HEK293T (cell line): ENCODE measurements around the gene CROCC.

Experiments
- CTCF ChIA-PET: fragments of 350-600 bp; formaldehyde crosslinking; extraction: SDS; loops from one replicate; lab custom pipeline; 2021; ENCODE audit warnings: antibody characterized with exemption, inconsistent platforms; lab: Yijun Ruan, JAX
- POLR2A ChIA-PET: fragments of 350-600 bp; formaldehyde crosslinking; extraction: SDS; loops from one replicate; lab custom pipeline; 2020; ENCODE audit warnings: antibody characterized with exemption, inconsistent platforms; lab: Yijun Ruan, JAX
- DNase-seq: peaks from one replicate; pipeline ENCODE4 v3.0.0; 2012; ENCODE audit warnings: mixed read lengths; ENCODE audit errors: extremely low spot score
- ARNT ChIP-seq: fragments of 450-650 bp; IDR thresholded peaks from 2 replicates; pipeline ENCODE4 v1.6.1; 2017; ENCODE audit warnings: mild to moderate bottlenecking
- BHLHE40 ChIP-seq: fragments of 450-650 bp; IDR thresholded peaks from 2 replicates; pipeline ENCODE4 v1.6.1; 2016; ENCODE audit warnings: mild to moderate bottlenecking, moderate library complexity, borderline replicate concordance
- CTBP1 ChIP-seq: fragments of 450-650 bp; IDR thresholded peaks from 2 replicates; pipeline ENCODE4 v1.6.1; 2016; ENCODE audit warnings: borderline replicate concordance
- ELF4 ChIP-seq: fragments of 450-650 bp; IDR thresholded peaks from 2 replicates; pipeline ENCODE4 v1.6.1; 2017; ENCODE audit warnings: antibody characterized with exemption
- FOXA1 ChIP-seq: fragments of 450-650 bp; IDR thresholded peaks from 2 replicates; pipeline ENCODE4 v1.6.1; 2016; ENCODE audit warnings: mild to moderate bottlenecking
- FOXK2 ChIP-seq: fragments of 450-650 bp; IDR thresholded peaks from 2 replicates; pipeline ENCODE4 v1.6.1; 2016; ENCODE audit warnings: mild to moderate bottlenecking
- FOXM1 ChIP-seq: fragments of 450-650 bp; IDR thresholded peaks from 2 replicates; pipeline ENCODE4 v1.6.1; 2017; ENCODE audit warnings: mild to moderate bottlenecking, borderline replicate concordance
- HDGF ChIP-seq: fragments of 450-650 bp; IDR thresholded peaks from 2 replicates; pipeline ENCODE4 v1.6.1; 2017; ENCODE audit warnings: antibody characterized with exemption, borderline replicate concordance
- L3MBTL2 ChIP-seq: fragments of 450-650 bp; conservative IDR thresholded peaks from 2 replicates; pipeline ENCODE4 v1.6.1; 2016; ENCODE audit warnings: mild to moderate bottlenecking
- LEF1 ChIP-seq: fragments of 450-650 bp; IDR thresholded peaks from 2 replicates; pipeline ENCODE4 v1.6.1; 2017; ENCODE audit warnings: mild to moderate bottlenecking, borderline replicate concordance
- NFRKB ChIP-seq: fragments of 450-650 bp; IDR thresholded peaks from 2 replicates; pipeline ENCODE4 v1.6.1; 2016; ENCODE audit warnings: mild to moderate bottlenecking, moderate library complexity
- PKNOX1 ChIP-seq: fragments of 450-650 bp; IDR thresholded peaks from 2 replicates; pipeline ENCODE4 v1.6.1; 2016
- SP1 ChIP-seq: fragments of 450-650 bp; IDR thresholded peaks from 2 replicates; pipeline ENCODE4 v1.6.1; 2017
- SUZ12 ChIP-seq: fragments of 450-650 bp; IDR thresholded peaks from 2 replicates; pipeline ENCODE4 v1.6.1; 2016; ENCODE audit warnings: mild to moderate bottlenecking
- TARDBP ChIP-seq: fragments of 450-650 bp; IDR thresholded peaks from 2 replicates; pipeline ENCODE4 v1.6.1; 2016
- ZNF384 ChIP-seq: fragments of 450-650 bp; IDR thresholded peaks from 2 replicates; pipeline ENCODE4 v1.6.1; 2016

Gene CROCC

GRCh38 chr1:16975838-16976237, 54.1 kb downstream of the CROCC start:
- DNase-seq = no peak
- TF ChIP-seq SP1 = no peak
- no peak for TF ChIP-seq FOXA1
- no peak for TF ChIP-seq CTBP1
- TF ChIP-seq NFRKB = no peak
- no peak for TF ChIP-seq PKNOX1
- TF ChIP-seq FOXK2 = no peak
- no peak for TF ChIP-seq ZNF384
- TF ChIP-seq BHLHE40 = no peak
- no peak for TF ChIP-seq L3MBTL2
- TF ChIP-seq ELF4 = no peak
- no peak for TF ChIP-seq HDGF
- CTCF ChIA-PET = no interaction called here
- POLR2A ChIA-PET = interaction anchor here (1.0 kb wide), 1 partner anchor 71 kb away, joined by 4 read pairs; no protein-coding TSS in a partner anchor

GRCh38 chr1:16976966-16977365, 55.2 kb downstream of the CROCC start:
- DNase-seq = no peak
- ChIA-PET CTCF (no interaction called here), POLR2A (interaction anchor here (1.0 kb wide), 1 partner anchor 72 kb away, joined by 4 read pairs; no protein-coding TSS in a partner anchor)
- no peak for TF ChIP-seq ELF4
- no peak for TF ChIP-seq HDGF
- no peak for TF ChIP-seq FOXM1
- no peak for TF ChIP-seq TARDBP
- TF ChIP-seq BHLHE40 = no peak
- no peak for TF ChIP-seq FOXK2
- TF ChIP-seq CTBP1 = no peak
- TF ChIP-seq ARNT = no peak
- TF ChIP-seq LEF1 = no peak
- TF ChIP-seq NFRKB = no peak
- no peak for TF ChIP-seq L3MBTL2
- TF ChIP-seq FOXA1 = no peak
- no peak for TF ChIP-seq ZNF384
- TF ChIP-seq SP1 = no peak
- TF ChIP-seq PKNOX1 = no peak

- ChIA-PET CTCF (no interaction called here), POLR2A (interaction anchor here (1.7 kb wide), 1 partner anchor 17 kb away, joined by 5 read pairs; no protein-coding TSS in a partner anchor)
- no peak for TF ChIP-seq ELF4
- TF ChIP-seq ARNT = no peak
- TF ChIP-seq SUZ12 = no peak
- TF ChIP-seq NFRKB = no peak
- no peak for DNase-seq
Observed at GRCh38 chr1:16977377-16977776, 55.6 kb downstream of the CROCC start.

- POLR2A ChIA-PET = interaction anchor here (1.7 kb wide), 1 partner anchor 18 kb away, joined by 5 read pairs; no protein-coding TSS in a partner anchor
Observed at GRCh38 chr1:16978139-16978538, 56.4 kb downstream of the CROCC start.

GRCh38 chr1:16978567-16979474, 57.1 kb downstream of the CROCC start:
- POLR2A ChIA-PET = interaction anchor here (0.8 to 1.7 kb wide), 3 partner anchors 18 to 34 kb away, joined by 3 to 5 read pairs (median 4); no protein-coding TSS in a partner anchor
- no peak for DNase-seq
- CTCF ChIA-PET = no interaction called here
- TF ChIP-seq BHLHE40 (no peak), PKNOX1 (no peak), FOXA1 (no peak), TARDBP (no peak), L3MBTL2 (no peak), HDGF (no peak), ELF4 (no peak), SP1 (no peak), FOXK2 (no peak), ARNT (no peak), CTBP1 (no peak)

More at GRCh38 chr1:16978139-16978538, 56.4 kb downstream of the CROCC start:
- TF ChIP-seq SUZ12 = no peak
- no peak for TF ChIP-seq NFRKB
- no peak for TF ChIP-seq FOXA1
- TF ChIP-seq ELF4 = no peak
- TF ChIP-seq ARNT = no peak
- no peak for TF ChIP-seq FOXM1
- no peak for TF ChIP-seq TARDBP
- no peak for TF ChIP-seq PKNOX1
- TF ChIP-seq SP1 = no peak
- no peak for TF ChIP-seq ZNF384
- TF ChIP-seq LEF1 = no peak
- TF ChIP-seq FOXK2 = no peak
- TF ChIP-seq CTBP1 = no peak
- no peak for TF ChIP-seq HDGF
- no peak for TF ChIP-seq BHLHE40
- no peak for TF ChIP-seq L3MBTL2
- DNase-seq = no peak
- CTCF ChIA-PET = no interaction called here
